SK-N-SH (cell line): ENCODE results near the gene OR52I1. TPM values are rescaled to one million over a fixed set of nuclear protein-coding genes. Genes with fewer than 3 reads are reported as not detected.

Experiments
- CTCF ChIA-PET: fragments of 300-600, 350-600 bp; formaldehyde crosslinking; extraction: SDS; loops from one replicate; lab custom pipeline; 2021; lab: Yijun Ruan, JAX
- POLR2A ChIA-PET: fragments of 350-600 bp; sonication (Branson Sonifier 250); formaldehyde crosslinking; extraction: SDS; loops from one replicate; lab custom pipeline; 2020; ENCODE audit warnings: antibody characterized with exemption, inconsistent platforms; lab: Yijun Ruan, JAX
- DNase-seq: peaks from one replicate; pipeline ENCODE4 v3.0.0; 2012
- H2AFZ ChIP-seq: fragments of 200-600 bp; sonication (generic); 2 replicates; pipeline ENCODE4 v1.8.1; 2016; ENCODE audit warnings: antibody characterized with exemption, mild to moderate bottlenecking, low read depth
- H3F3A ChIP-seq: fragments of 200-600 bp; sonication (generic); replicated peaks from 2 replicates; pipeline ENCODE3; 2016; ENCODE audit warnings: antibody characterized with exemption, mild to moderate bottlenecking; ENCODE audit not compliant: insufficient read depth
- H3K27ac ChIP-seq, 2 experiments: fragments of 200-500 bp in 1 of 2; fragments of 200-600 bp in 1 of 2; sonication (Bioruptor generic) in 1 of 2; sonication (generic), shearing (Covaris generic) in 1 of 2; 2 replicates each; pipeline versions ENCODE4 v1.5.1 to v1.6.1; 2014 to 2016; ENCODE audit warnings: low read depth in 2 of 2, inconsistent platforms in 1 of 2, low read length in 1 of 2, mild to moderate bottlenecking in 1 of 2, mixed read lengths in 1 of 2
- H3K27me3 ChIP-seq: fragments of 200-600 bp; sonication (generic), shearing (Covaris generic); 2 replicates; pipeline ENCODE4 v1.6.1; 2016; ENCODE audit warnings: mixed run types; ENCODE audit not compliant: insufficient read depth
- H3K36me3 ChIP-seq, 2 experiments: fragments of 200-500 bp in 1 of 2; fragments of 200-600 bp in 1 of 2; sonication (Bioruptor generic) in 1 of 2; sonication (generic) in 1 of 2; replicated peaks in 1 of 2; 2 replicates each; pipeline versions ENCODE3 to v1.5.1; 2014 to 2016; ENCODE audit warnings: low read length in 1 of 2, mild to moderate bottlenecking in 1 of 2; ENCODE audit not compliant: insufficient read depth in 2 of 2, control insufficient read depth in 1 of 2
- H3K4me1 ChIP-seq, 2 experiments: fragments of 200-500 bp in 1 of 2; fragments of 200-600 bp in 1 of 2; sonication (Bioruptor generic) in 1 of 2; sonication (generic), shearing (Covaris generic) in 1 of 2; 2 replicates each; pipeline versions ENCODE4 v1.5.1 to v1.6.1; 2014 to 2016; ENCODE audit warnings: low read depth in 1 of 2, low read length in 1 of 2, mixed run types in 1 of 2; ENCODE audit not compliant: insufficient read depth in 2 of 2, control insufficient read depth in 1 of 2
- H3K4me2 ChIP-seq: fragments of 200-600 bp; sonication (generic), shearing (Covaris generic); 2 replicates; pipeline ENCODE4 v1.6.1; 2017; ENCODE audit warnings: mixed run types
- H3K4me3 ChIP-seq, 2 experiments: fragments of 200-500 bp in 1 of 2; fragments of 200-600 bp in 1 of 2; sonication (Bioruptor generic) in 1 of 2; sonication (generic), shearing (Covaris generic) in 1 of 2; 2 replicates each; pipeline versions ENCODE4 v1.5.1 to v1.8.1; 2014 to 2016; ENCODE audit warnings: low read depth in 2 of 2, inconsistent platforms in 1 of 2, low read length in 1 of 2, mild to moderate bottlenecking in 1 of 2, mixed read lengths in 1 of 2, moderate library complexity in 1 of 2
- H3K79me2 ChIP-seq: fragments of 200-600 bp; sonication (generic); 2 replicates; pipeline ENCODE4 v1.8.1; 2017; ENCODE audit warnings: mild to moderate bottlenecking; ENCODE audit not compliant: insufficient read depth
- H3K9ac ChIP-seq: fragments of 200-600 bp; sonication (generic); 2 replicates; pipeline ENCODE4 v1.6.1; 2017; ENCODE audit warnings: mixed run types
- H3K9me2 ChIP-seq: fragments of 200-600 bp; sonication (generic); 2 replicates; pipeline ENCODE4 v1.6.1; 2017; ENCODE audit warnings: mixed run types
- H3K9me3 ChIP-seq: fragments of 200-600 bp; sonication (generic); 2 replicates; pipeline ENCODE4 v1.6.1; 2017; ENCODE audit warnings: mixed run types, mild to moderate bottlenecking, moderate library complexity
- H4K20me1 ChIP-seq: fragments of 200-600 bp; sonication (generic); 2 replicates; pipeline ENCODE4 v1.6.1; 2017; ENCODE audit warnings: mild to moderate bottlenecking, mixed run types; ENCODE audit not compliant: insufficient read depth
- ELF1 ChIP-seq: IDR thresholded peaks from 2 replicates; pipeline ENCODE4 v1.4.0; 2012
- EP300 ChIP-seq, 2 experiments: IDR thresholded peaks; 2 replicates each; pipeline versions ENCODE4 v1.4.0 to v1.6.1; 2012; ENCODE audit warnings: borderline replicate concordance in 1 of 2, low read depth in 1 of 2, low read length in 1 of 2
- EZH2phosphoT487 ChIP-seq: fragments of 200-600 bp; sonication (generic); IDR thresholded peaks from 2 replicates; pipeline ENCODE4 v1.6.1; 2017; ENCODE audit warnings: low read depth, mixed run types, mild to moderate bottlenecking, antibody characterized with exemption, moderate library complexity, borderline replicate concordance
- FOSL2 ChIP-seq: IDR thresholded peaks from 2 replicates; pipeline ENCODE4 v1.4.0; 2012; ENCODE audit warnings: low read depth, mild to moderate bottlenecking, moderate library complexity, borderline replicate concordance
- FOXM1 ChIP-seq: IDR thresholded peaks from 2 replicates; pipeline ENCODE4 v1.4.0; 2012; ENCODE audit warnings: low read depth, mild to moderate bottlenecking
- GATA2 ChIP-seq: sonication (generic); formaldehyde crosslinking; IDR thresholded peaks from 2 replicates; pipeline ENCODE4 v1.5.0; 2020; ENCODE audit warnings: mild to moderate bottlenecking, missing genetic modification reagents
- JUND ChIP-seq: IDR thresholded peaks from 2 replicates; pipeline ENCODE4 v1.4.0; 2012
- MEF2A ChIP-seq: IDR thresholded peaks from 2 replicates; pipeline ENCODE4 v1.4.0; 2012; ENCODE audit warnings: low read depth, borderline replicate concordance
- MXI1 ChIP-seq: IDR thresholded peaks from 2 replicates; pipeline ENCODE4 v1.6.1; 2012; ENCODE audit warnings: mild to moderate bottlenecking, low read depth, low read length, improper control_type of control experiment
- NRF1 ChIP-seq: IDR thresholded peaks from 2 replicates; pipeline ENCODE4 v1.6.1; 2012; ENCODE audit warnings: low read depth, mild to moderate bottlenecking, low read length
- PBX3 ChIP-seq: IDR thresholded peaks from 2 replicates; pipeline ENCODE4; 2012
- POLR2AphosphoS5 ChIP-seq: IDR thresholded peaks from 2 replicates; pipeline ENCODE4 v1.6.1; 2012; ENCODE audit warnings: low read depth, low read length
- RAD21 ChIP-seq: IDR thresholded peaks from 2 replicates; pipeline ENCODE4 v1.6.1; 2012; ENCODE audit warnings: mild to moderate bottlenecking, low read length
- RCOR1 ChIP-seq: fragments of 150-350 bp; IDR thresholded peaks from 2 replicates; pipeline ENCODE4 v1.6.1; 2017; ENCODE audit warnings: antibody characterized with exemption, low read length
- RFX5 ChIP-seq: IDR thresholded peaks from 2 replicates; pipeline ENCODE4 v1.6.1; 2012; ENCODE audit warnings: mild to moderate bottlenecking, improper control_type of control experiment, low read length
- RXRA ChIP-seq: IDR thresholded peaks from 2 replicates; pipeline ENCODE4 v1.4.0; 2012; ENCODE audit warnings: low read depth, mild to moderate bottlenecking, borderline replicate concordance
- SIN3A ChIP-seq: IDR thresholded peaks from 2 replicates; pipeline ENCODE4 v1.6.1; 2012; ENCODE audit warnings: low read depth, mild to moderate bottlenecking, low read length, moderate library complexity, borderline replicate concordance
- SMC3 ChIP-seq: IDR thresholded peaks from 2 replicates; pipeline ENCODE4 v1.6.1; 2012; ENCODE audit warnings: low read depth, low read length, improper control_type of control experiment
- TCF12 ChIP-seq: IDR thresholded peaks from 2 replicates; pipeline ENCODE4 v1.4.0; 2012
- YY1 ChIP-seq: IDR thresholded peaks from 2 replicates; pipeline ENCODE4 v1.4.0; 2012; ENCODE audit warnings: low read depth, mild to moderate bottlenecking
- ZBTB33 ChIP-seq: IDR thresholded peaks from 2 replicates; pipeline ENCODE4 v1.4.0; 2012; ENCODE audit warnings: low read depth, borderline replicate concordance
- WGBS: methylation state at CpG from one replicate; pipeline ENCODE4 v1.1.6; 2017; ENCODE audit warnings: low lambda C conversion rate; 5-methylcytosine and 5-hydroxymethylcytosine counted together
- polyA plus RNA-seq, 3 experiments: library from polyadenylated mRNA; depleted of rRNA; stranded (reverse); fragments of >200 nt; gene quantifications; 2 replicates each; pipeline ENCODE4 v1.2.3, GENCODE V29; 2012
- TF ChIP-seq, protein P1 (sequence below): IDR thresholded peaks from 2 replicates; pipeline ENCODE4 v1.6.1; 2012; ENCODE audit warnings: mild to moderate bottlenecking, low read depth, low read length, moderate library complexity
- TF ChIP-seq, protein P2 (sequence below): IDR thresholded peaks from 2 replicates; pipeline ENCODE4 v1.4.0; 2012; ENCODE audit warnings: low read depth
- TF ChIP-seq, protein P3 (sequence below): IDR thresholded peaks from 2 replicates; pipeline ENCODE4 v1.4.0; 2012; ENCODE audit warnings: low read depth, borderline replicate concordance

The OR52I1 gene
- polyA plus RNA-seq, 1 of the 3 experiments (the other 2 are of a cell fraction): not detected

- TF ChIP-seq, protein P1, sequence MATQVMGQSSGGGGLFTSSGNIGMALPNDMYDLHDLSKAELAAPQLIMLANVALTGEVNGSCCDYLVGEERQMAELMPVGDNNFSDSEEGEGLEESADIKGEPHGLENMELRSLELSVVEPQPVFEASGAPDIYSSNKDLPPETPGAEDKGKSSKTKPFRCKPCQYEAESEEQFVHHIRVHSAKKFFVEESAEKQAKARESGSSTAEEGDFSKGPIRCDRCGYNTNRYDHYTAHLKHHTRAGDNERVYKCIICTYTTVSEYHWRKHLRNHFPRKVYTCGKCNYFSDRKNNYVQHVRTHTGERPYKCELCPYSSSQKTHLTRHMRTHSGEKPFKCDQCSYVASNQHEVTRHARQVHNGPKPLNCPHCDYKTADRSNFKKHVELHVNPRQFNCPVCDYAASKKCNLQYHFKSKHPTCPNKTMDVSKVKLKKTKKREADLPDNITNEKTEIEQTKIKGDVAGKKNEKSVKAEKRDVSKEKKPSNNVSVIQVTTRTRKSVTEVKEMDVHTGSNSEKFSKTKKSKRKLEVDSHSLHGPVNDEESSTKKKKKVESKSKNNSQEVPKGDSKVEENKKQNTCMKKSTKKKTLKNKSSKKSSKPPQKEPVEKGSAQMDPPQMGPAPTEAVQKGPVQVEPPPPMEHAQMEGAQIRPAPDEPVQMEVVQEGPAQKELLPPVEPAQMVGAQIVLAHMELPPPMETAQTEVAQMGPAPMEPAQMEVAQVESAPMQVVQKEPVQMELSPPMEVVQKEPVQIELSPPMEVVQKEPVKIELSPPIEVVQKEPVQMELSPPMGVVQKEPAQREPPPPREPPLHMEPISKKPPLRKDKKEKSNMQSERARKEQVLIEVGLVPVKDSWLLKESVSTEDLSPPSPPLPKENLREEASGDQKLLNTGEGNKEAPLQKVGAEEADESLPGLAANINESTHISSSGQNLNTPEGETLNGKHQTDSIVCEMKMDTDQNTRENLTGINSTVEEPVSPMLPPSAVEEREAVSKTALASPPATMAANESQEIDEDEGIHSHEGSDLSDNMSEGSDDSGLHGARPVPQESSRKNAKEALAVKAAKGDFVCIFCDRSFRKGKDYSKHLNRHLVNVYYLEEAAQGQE: no peak
- no peak for TF ChIP-seq EZH2phosphoT487
- TF ChIP-seq MXI1: no peak
- no peak for TF ChIP-seq PBX3
- no peak for TF ChIP-seq TCF12
- TF ChIP-seq RCOR1: no peak
- TF ChIP-seq RAD21: no peak
These were observed 46.1 kb downstream of the OR52I1 start (continued) for GRCh38 chr11:4639931-4640330.

DNA sequence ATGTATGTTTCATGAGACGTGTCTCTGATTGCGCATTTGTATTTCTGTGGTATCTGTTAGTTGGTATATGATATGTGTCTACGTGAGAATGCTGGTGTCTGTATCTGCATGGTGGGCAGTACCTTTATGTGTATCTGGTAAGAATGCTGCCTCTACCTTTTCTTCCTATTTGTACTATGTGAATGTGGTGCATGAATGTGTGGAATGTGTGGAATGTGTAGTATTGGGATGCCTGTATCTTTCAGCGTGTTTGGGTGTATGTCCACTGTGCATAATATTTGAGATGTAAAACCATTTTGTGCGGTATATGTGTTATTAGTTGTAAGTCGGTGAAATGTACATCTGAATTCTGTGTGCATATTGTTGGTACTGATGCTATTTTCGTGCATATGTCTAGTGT lies 47.7 kb downstream of the OR52I1 start:
- Histone ChIP-seq H3K9ac (no peak overlapping the region), H3K9me3 (no peaks in the 10 kb centered on the region), H3K9me2 (no peaks in the 10 kb centered on the region), H3K79me2 (no peaks in the 10 kb centered on the region), H3K36me3 (no peaks in the 10 kb centered on the region), H3K4me1 (no peaks in the 10 kb centered on the region; a peak in 1 of 4 replicates), H4K20me1 (no peaks in the 10 kb centered on the region), H2AFZ (no peak overlapping the region), H3K27ac (no peak overlapping the region), H3K4me3 (no peak overlapping the region), H3K27me3 (peaks cover 28% of the 10 kb centered on the region), H3F3A (no peaks in the 10 kb centered on the region), H3K4me2 (no peak overlapping the region)
- CTCF ChIA-PET: no interaction called here
- 10% methylated on average over 7 of the region's 7 CpGs for WGBS
- TF ChIP-seq NRF1: no peak
- no peak for TF ChIP-seq EP300 (IDR thresholded peaks at IDR 0.05; ENCODE audit: borderline replicate concordance in 1 of 2, low read depth in 1 of 2, low read length in 1 of 2)
- no peak for TF ChIP-seq ZBTB33
- TF ChIP-seq SMC3: no peak
- no peak for TF ChIP-seq MEF2A
- TF ChIP-seq JUND: no peak
- no peak for TF ChIP-seq MXI1
- TF ChIP-seq RFX5: no peak
- no peak for TF ChIP-seq GATA2 (CRISPR knock-in tag)
- TF ChIP-seq EZH2phosphoT487: no peak
- TF ChIP-seq, protein P2, sequence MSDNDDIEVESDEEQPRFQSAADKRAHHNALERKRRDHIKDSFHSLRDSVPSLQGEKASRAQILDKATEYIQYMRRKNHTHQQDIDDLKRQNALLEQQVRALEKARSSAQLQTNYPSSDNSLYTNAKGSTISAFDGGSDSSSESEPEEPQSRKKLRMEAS: no peak
- no peak for TF ChIP-seq FOXM1
- no peak for TF ChIP-seq POLR2AphosphoS5
- TF ChIP-seq YY1: no peak
- TF ChIP-seq RXRA: no peak
- no peak for TF ChIP-seq TCF12
- TF ChIP-seq ELF1: no peak
- no peak for TF ChIP-seq FOSL2
- no peak for TF ChIP-seq SIN3A
- TF ChIP-seq, protein P3, sequence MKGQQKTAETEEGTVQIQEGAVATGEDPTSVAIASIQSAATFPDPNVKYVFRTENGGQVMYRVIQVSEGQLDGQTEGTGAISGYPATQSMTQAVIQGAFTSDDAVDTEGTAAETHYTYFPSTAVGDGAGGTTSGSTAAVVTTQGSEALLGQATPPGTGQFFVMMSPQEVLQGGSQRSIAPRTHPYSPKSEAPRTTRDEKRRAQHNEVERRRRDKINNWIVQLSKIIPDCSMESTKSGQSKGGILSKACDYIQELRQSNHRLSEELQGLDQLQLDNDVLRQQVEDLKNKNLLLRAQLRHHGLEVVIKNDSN: no peak
- DNase-seq: no peak
- POLR2A ChIA-PET: no interaction called here
